MCF 10A (cell line): Measurements from ENCODE around the gene FRY. TPM values are rescaled to one million over a fixed set of nuclear protein-coding genes. Genes with fewer than 3 reads are reported as not detected.

ENCODE experiments used
- BruUV-seq: library from RNA; stranded (reverse); fragments of 400-500 nt; replicated peaks from 2 replicates; lab custom pipeline; 2021; lab: Mats Ljungman, UMichigan
- CTCF ChIA-PET: fragments of 300-600 bp; sonication (Branson Sonifier 250); formaldehyde crosslinking; extraction: SDS; loops from one replicate; lab custom pipeline; 2021; ENCODE audit warnings: antibody characterized with exemption, inconsistent platforms; lab: Yijun Ruan, JAX
- POLR2A ChIA-PET: fragments of 300-600, 350-650 bp; sonication (Branson Sonifier 250); formaldehyde crosslinking; extraction: SDS; loops from one replicate; lab custom pipeline; 2020; ENCODE audit warnings: antibody characterized with exemption, inconsistent platforms; lab: Yijun Ruan, JAX
- DNase-seq: peaks from one replicate; pipeline ENCODE4 v3.0.0-alpha.2; 2018; ENCODE audit not compliant: unreplicated experiment
- H3K27ac Mint-ChIP-seq: one replicate; pipeline ENCODE4 v1.8.0; 2022; ENCODE audit warnings: mild to moderate bottlenecking, low read depth, mixed read lengths; ENCODE audit not compliant: unreplicated experiment
- H3K27me3 Mint-ChIP-seq: one replicate; pipeline ENCODE4 v1.8.0; 2022; ENCODE audit warnings: mixed read lengths; ENCODE audit not compliant: insufficient read depth, unreplicated experiment
- H3K36me3 Mint-ChIP-seq: one replicate; pipeline ENCODE4 v1.8.0; 2022; ENCODE audit warnings: mild to moderate bottlenecking, moderate library complexity, mixed read lengths; ENCODE audit not compliant: insufficient read depth, unreplicated experiment
- H3K4me1 Mint-ChIP-seq: one replicate; pipeline ENCODE4 v1.8.0; 2022; ENCODE audit warnings: mixed read lengths; ENCODE audit not compliant: insufficient read depth, unreplicated experiment
- H3K4me3 Mint-ChIP-seq: one replicate; pipeline ENCODE4 v1.8.0; 2022; ENCODE audit warnings: mild to moderate bottlenecking, moderate library complexity, mixed read lengths; ENCODE audit not compliant: unreplicated experiment
- H3K9me3 Mint-ChIP-seq: one replicate; pipeline ENCODE4 v1.8.0; 2022; ENCODE audit warnings: mixed read lengths; ENCODE audit not compliant: unreplicated experiment
- intact Hi-C: fragments of 100-400 bp; cut with micrococcal nuclease; formaldehyde crosslinking; loops from 2 replicates; pipeline ENCODE4 v1.14.1; 2022
- total RNA-seq: library from RNA; stranded (reverse); gene quantifications from 2 replicates; pipeline ENCODE4 v1.2.3, GENCODE V29; 2022
- TF ChIP-seq, protein P1 (sequence below): fragments of 200-600 bp; IDR thresholded peaks from one replicate; pipeline ENCODE4 v1.8.0; 2022; ENCODE audit warnings: antibody characterized with exemption, mild to moderate bottlenecking; ENCODE audit not compliant: unreplicated experiment

Gene FRY
- total RNA-seq, 1 experiment from 2014 or later = 8.9 TPM

- H3K4me3 Mint-ChIP-seq = no peak overlapping the region
- peaks cover 12% of the 10 kb centered on the region for H3K4me1 Mint-ChIP-seq
- POLR2A ChIA-PET = interaction anchor here (0.6 to 1.8 kb wide), 5 partner anchors 10 to 161 kb away, joined by 3 to 8 read pairs (median 4); no protein-coding TSS in a partner anchor
- intact Hi-C loops = no loop called here
- H3K36me3 Mint-ChIP-seq = peaks cover 6% of the 10 kb centered on the region
- no TSS peak for BruUV-seq
- no peaks in the 10 kb centered on the region for H3K27me3 Mint-ChIP-seq
- H3K9me3 Mint-ChIP-seq = no peaks in the 10 kb centered on the region
- H3K27ac Mint-ChIP-seq = peak overlapping the region; percentile 78
- DNase-seq = peak; percentile 17
- CTCF ChIA-PET = interaction anchor here (0.7 to 1.5 kb wide), 5 partner anchors 9 to 266 kb away, joined by 3 to 5 read pairs (median 3); no protein-coding TSS in a partner anchor
- TF ChIP-seq, protein P1, sequence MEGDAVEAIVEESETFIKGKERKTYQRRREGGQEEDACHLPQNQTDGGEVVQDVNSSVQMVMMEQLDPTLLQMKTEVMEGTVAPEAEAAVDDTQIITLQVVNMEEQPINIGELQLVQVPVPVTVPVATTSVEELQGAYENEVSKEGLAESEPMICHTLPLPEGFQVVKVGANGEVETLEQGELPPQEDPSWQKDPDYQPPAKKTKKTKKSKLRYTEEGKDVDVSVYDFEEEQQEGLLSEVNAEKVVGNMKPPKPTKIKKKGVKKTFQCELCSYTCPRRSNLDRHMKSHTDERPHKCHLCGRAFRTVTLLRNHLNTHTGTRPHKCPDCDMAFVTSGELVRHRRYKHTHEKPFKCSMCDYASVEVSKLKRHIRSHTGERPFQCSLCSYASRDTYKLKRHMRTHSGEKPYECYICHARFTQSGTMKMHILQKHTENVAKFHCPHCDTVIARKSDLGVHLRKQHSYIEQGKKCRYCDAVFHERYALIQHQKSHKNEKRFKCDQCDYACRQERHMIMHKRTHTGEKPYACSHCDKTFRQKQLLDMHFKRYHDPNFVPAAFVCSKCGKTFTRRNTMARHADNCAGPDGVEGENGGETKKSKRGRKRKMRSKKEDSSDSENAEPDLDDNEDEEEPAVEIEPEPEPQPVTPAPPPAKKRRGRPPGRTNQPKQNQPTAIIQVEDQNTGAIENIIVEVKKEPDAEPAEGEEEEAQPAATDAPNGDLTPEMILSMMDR = no peak
Observed at GRCh38 chr13:32285633-32285965, 254.0 kb downstream of the FRY start.

DNA sequence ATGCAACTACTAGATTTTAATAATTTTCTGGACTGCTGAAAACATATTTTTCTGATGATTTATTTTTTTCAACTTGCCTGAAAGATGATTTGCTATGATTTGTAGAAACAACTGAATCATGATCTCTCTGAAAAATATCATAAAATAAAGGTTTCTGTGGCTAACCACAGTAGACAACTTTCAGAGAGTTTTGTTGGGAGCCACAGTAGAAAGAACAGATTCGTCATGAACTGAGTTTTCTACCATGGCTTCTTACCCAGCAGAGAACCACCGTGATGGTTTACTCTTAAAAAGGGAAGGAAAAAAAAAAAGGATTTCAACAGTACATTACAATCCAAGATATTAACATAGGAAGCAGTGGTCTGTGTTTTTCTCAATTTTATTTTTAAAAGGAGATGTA is 265.6 kb downstream of the FRY start:
- Mint-ChIP-seq H3K27ac (no peak overlapping the region), H3K4me3 (no peak overlapping the region), H3K36me3 (no peaks in the 10 kb centered on the region), H3K9me3 (no peaks in the 10 kb centered on the region), H3K27me3 (no peaks in the 10 kb centered on the region), H3K4me1 (no peaks in the 10 kb centered on the region)
- no TSS peak for BruUV-seq
- ChIA-PET POLR2A (no interaction called here), CTCF (interaction anchor here (0.6 to 0.8 kb wide), 2 partner anchors 30 to 274 kb away, joined by 3 read pairs; no protein-coding TSS in a partner anchor)
- intact Hi-C loops = no loop called here
- DNase-seq = no peak
- TF ChIP-seq, protein P1 = no peak

GRCh38 chr13:32298695-32299094 is 267.1 kb downstream of the FRY start:
- H3K36me3 Mint-ChIP-seq = no peaks in the 10 kb centered on the region

GRCh38 chr13:32299893-32300292 is 268.3 kb downstream of the FRY start:
- H3K36me3 Mint-ChIP-seq = no peaks in the 10 kb centered on the region
- H3K4me1 Mint-ChIP-seq = no peaks in the 10 kb centered on the region
- BruUV-seq = no TSS peak
- ChIA-PET POLR2A (no interaction called here), CTCF (no interaction called here)
- H3K4me3 Mint-ChIP-seq = no peak overlapping the region
- no peaks in the 10 kb centered on the region for H3K9me3 Mint-ChIP-seq
- intact Hi-C loops = no loop called here
- no peak overlapping the region for H3K27ac Mint-ChIP-seq
- TF ChIP-seq, protein P1 = no peak
- DNase-seq = no peak
- no peaks in the 10 kb centered on the region for H3K27me3 Mint-ChIP-seq

More at GRCh38 chr13:32298695-32299094, 267.1 kb downstream of the FRY start:
- H3K27me3 Mint-ChIP-seq = no peaks in the 10 kb centered on the region
- H3K27ac Mint-ChIP-seq = no peak overlapping the region
- no peaks in the 10 kb centered on the region for H3K9me3 Mint-ChIP-seq
- POLR2A ChIA-PET = interaction anchor here (0.6 kb wide), 1 partner anchor 376 kb away, joined by 3 read pairs; no protein-coding TSS in a partner anchor
- TF ChIP-seq, protein P1 = no peak
- intact Hi-C loops = no loop called here
- BruUV-seq = no TSS peak
- no peak for DNase-seq
- CTCF ChIA-PET = interaction anchor here (0.5 to 1.7 kb wide), 5 partner anchors 11 to 52 kb away, joined by 3 to 5 read pairs (median 4); no protein-coding TSS in a partner anchor
- H3K4me1 Mint-ChIP-seq = no peaks in the 10 kb centered on the region
- no peak overlapping the region for H3K4me3 Mint-ChIP-seq
